H1 (cell line): ENCODE data around the gene MIA2. TPM values are rescaled to one million over a fixed set of nuclear protein-coding genes. Genes with fewer than 3 reads are reported as not detected.

Experiments
- CTCF ChIA-PET: fragments of 300-600 bp; sonication (Branson Sonifier 250); formaldehyde crosslinking; loops from one replicate; lab custom pipeline; 2021; ENCODE audit not compliant: partially characterized antibody; lab: Charles Lee
- POLR2A ChIA-PET: fragments of 300-600 bp; sonication (Branson Sonifier 250); formaldehyde crosslinking; loops from one replicate; lab custom pipeline; 2021; ENCODE audit warnings: inconsistent platforms; ENCODE audit not compliant: partially characterized antibody; lab: Charles Lee
- DNase-seq, 2 experiments: peaks; one replicate each; pipeline versions ENCODE4 v3.0.0 to v3.0.0-alpha.2; 2010 to 2022; ENCODE audit warnings: low spot score in 2 of 2, low read depth in 1 of 2, mixed read lengths in 1 of 2
- FAIRE-seq: peaks from 2 replicates; lab custom pipeline; 2011; peaks lifted over from hg19 to GRCh38; lab: Jason Lieb, UNC
- H2AFZ ChIP-seq: 2 replicates; pipeline ENCODE4 v1.8.1; 2012; ENCODE audit warnings: low read length, inconsistent platforms
- H2AK5ac ChIP-seq: 2 replicates; pipeline ENCODE4 v1.6.1; 2013; ENCODE audit warnings: low read depth, low read length
- H2BK120ac ChIP-seq: replicated peaks from 2 replicates; pipeline ENCODE3; 2013; ENCODE audit warnings: low read depth, low read length, inconsistent platforms
- H2BK12ac ChIP-seq: 2 replicates; pipeline ENCODE4 v1.6.1; 2013; ENCODE audit warnings: low read depth, low read length
- H2BK15ac ChIP-seq: 2 replicates; pipeline ENCODE4 v1.6.1; 2013; ENCODE audit warnings: low read length
- H2BK20ac ChIP-seq: 2 replicates; pipeline ENCODE4 v1.6.1; 2013; ENCODE audit warnings: low read length
- H2BK5ac ChIP-seq: 2 replicates; pipeline ENCODE4 v1.6.1; 2013; ENCODE audit warnings: low read depth, low read length
- H3K14ac ChIP-seq: 2 replicates; pipeline ENCODE4 v1.6.1; 2013; ENCODE audit warnings: inconsistent platforms; ENCODE audit not compliant: insufficient read length
- H3K18ac ChIP-seq: 2 replicates; pipeline ENCODE4 v1.6.1; 2013; ENCODE audit warnings: low read length; ENCODE audit errors: extremely low read depth
- H3K23ac ChIP-seq: 2 replicates; pipeline ENCODE4 v1.6.1; 2013; ENCODE audit warnings: inconsistent platforms; ENCODE audit not compliant: insufficient read length
- H3K23me2 ChIP-seq: 2 replicates; pipeline ENCODE4 v1.6.1; 2013; ENCODE audit warnings: low read depth, low read length
- H3K27ac ChIP-seq: 2 replicates; pipeline ENCODE4 v1.6.1; 2011; ENCODE audit warnings: low read depth, low read length, inconsistent platforms
- H3K27me3 ChIP-seq, 4 experiments: replicated peaks in 1 of 4; 1 replicate in 1 of 4; 2 replicates in 3 of 4; pipeline versions ENCODE4 v1.6.1 to v1.8.1; 2011 to 2013; ENCODE audit warnings: low read length in 3 of 4, mild to moderate bottlenecking in 3 of 4, inconsistent platforms in 2 of 4, mixed read lengths in 2 of 4, moderate library complexity in 1 of 4; ENCODE audit not compliant: control insufficient read depth in 3 of 4, insufficient read depth in 3 of 4; ENCODE audit errors: extremely low read depth in 1 of 4
- H3K36me3 ChIP-seq, 4 experiments: 2 replicates each; pipeline versions ENCODE4 v1.6.1 to v1.8.1; 2011 to 2013; ENCODE audit warnings: mild to moderate bottlenecking in 4 of 4, low read length in 3 of 4, moderate library complexity in 2 of 4, control low read depth in 1 of 4, inconsistent platforms in 1 of 4; ENCODE audit not compliant: insufficient read depth in 4 of 4, control insufficient read depth in 2 of 4
- H3K4ac ChIP-seq: replicated peaks from 2 replicates; pipeline ENCODE3; 2013; ENCODE audit warnings: low read length, low read depth, mixed read lengths, inconsistent platforms; ENCODE audit not compliant: insufficient read length
- H3K4me1 ChIP-seq, 4 experiments: replicated peaks in 1 of 4; 1 replicate in 1 of 4; 2 replicates in 3 of 4; pipeline versions ENCODE4 v1.6.1 to v1.8.1; 2011 to 2013; ENCODE audit warnings: low read length in 3 of 4, inconsistent platforms in 2 of 4, mixed read lengths in 1 of 4; ENCODE audit not compliant: insufficient read depth in 4 of 4, control insufficient read depth in 3 of 4
- H3K4me2 ChIP-seq, 2 experiments: 2 replicates each; pipeline versions ENCODE4 v1.6.1 to v1.8.1; 2011 to 2013; ENCODE audit warnings: low read depth in 2 of 2, low read length in 2 of 2, control low read depth in 1 of 2, inconsistent platforms in 1 of 2, mild to moderate bottlenecking in 1 of 2; ENCODE audit not compliant: insufficient read depth in 1 of 2
- H3K4me3 ChIP-seq, 4 experiments: fragments of 200-600, 300-600 bp in 1 of 4; sonication (generic), shearing (Covaris generic), sonication (Bioruptor Twin) in 1 of 4; 2 replicates each; pipeline versions ENCODE4 v1.5.1 to v1.8.1; 2011 to 2016; ENCODE audit warnings: low read length in 4 of 4, low read depth in 3 of 4, control low read depth in 2 of 4, inconsistent platforms in 2 of 4, mild to moderate bottlenecking in 2 of 4, mixed read lengths in 1 of 4, moderate library complexity in 1 of 4; ENCODE audit not compliant: insufficient read depth in 2 of 4; ENCODE audit errors: extremely low read depth in 1 of 4
- H3K56ac ChIP-seq: replicated peaks from 2 replicates; pipeline ENCODE3; 2013; ENCODE audit warnings: low read depth, mild to moderate bottlenecking, mixed read lengths, low read length, inconsistent platforms; ENCODE audit not compliant: insufficient read length
- H3K79me1 ChIP-seq: 2 replicates; pipeline ENCODE4 v1.6.1; 2013; ENCODE audit warnings: low read depth, low read length, control low read depth
- H3K79me2 ChIP-seq, 2 experiments: 2 replicates each; pipeline versions ENCODE4 v1.6.1 to v1.8.1; 2012 to 2013; ENCODE audit warnings: low read length in 2 of 2, mild to moderate bottlenecking in 2 of 2, inconsistent platforms in 1 of 2; ENCODE audit not compliant: insufficient read depth in 2 of 2, control insufficient read depth in 1 of 2
- H3K9ac ChIP-seq, 4 experiments: replicated peaks in 1 of 4; 1 replicate in 1 of 4; 2 replicates in 3 of 4; pipeline versions ENCODE4 v1.6.1 to v1.8.1; 2011 to 2013; ENCODE audit warnings: low read depth in 3 of 4, low read length in 3 of 4, control low read depth in 2 of 4, mild to moderate bottlenecking in 2 of 4, moderate library complexity in 2 of 4, inconsistent platforms in 1 of 4; ENCODE audit errors: extremely low read depth in 1 of 4
- H3K9me3 ChIP-seq, 2 experiments: 2 replicates each; pipeline versions ENCODE4 v1.6.1 to v1.8.1; 2012 to 2013; ENCODE audit warnings: mild to moderate bottlenecking in 2 of 2, moderate library complexity in 2 of 2, control low read depth in 1 of 2, inconsistent platforms in 1 of 2, low read depth in 1 of 2, low read length in 1 of 2, mixed read lengths in 1 of 2; ENCODE audit not compliant: insufficient read depth in 2 of 2
- H4K20me1 ChIP-seq, 2 experiments: replicated peaks in 1 of 2; 2 replicates each; pipeline versions ENCODE3 to v1.8.1; 2011 to 2013; ENCODE audit warnings: inconsistent platforms in 2 of 2, low read length in 2 of 2, mild to moderate bottlenecking in 1 of 2; ENCODE audit not compliant: insufficient read depth in 2 of 2, control insufficient read depth in 1 of 2
- H4K5ac ChIP-seq: 2 replicates; pipeline ENCODE4 v1.6.1; 2013; ENCODE audit warnings: low read length, low read depth, mixed read lengths, inconsistent platforms; ENCODE audit not compliant: insufficient read length
- H4K8ac ChIP-seq: 2 replicates; pipeline ENCODE4 v1.8.0; 2013; ENCODE audit warnings: mild to moderate bottlenecking, moderate library complexity, low read length, inconsistent platforms; ENCODE audit not compliant: insufficient read depth; ENCODE audit errors: extremely low read depth
- H4K91ac ChIP-seq: replicated peaks from 2 replicates; pipeline ENCODE3; 2013; ENCODE audit warnings: low read length, mixed read lengths, inconsistent platforms; ENCODE audit not compliant: insufficient read length
- ATF3 ChIP-seq: IDR thresholded peaks from 2 replicates; pipeline ENCODE4 v1.6.1; 2011; ENCODE audit warnings: low read depth, mild to moderate bottlenecking, low read length; ENCODE audit not compliant: insufficient read depth
- BCL11A ChIP-seq, 2 experiments: IDR thresholded peaks; one replicate each; pipeline ENCODE4 v1.6.1; 2011; ENCODE audit warnings: low read depth in 2 of 2, low read length in 2 of 2, mild to moderate bottlenecking in 2 of 2
- CREB1 ChIP-seq: IDR thresholded peaks from 2 replicates; pipeline ENCODE4 v1.6.1; 2012; ENCODE audit warnings: inconsistent platforms
- E2F6 ChIP-seq: IDR thresholded peaks from 2 replicates; pipeline ENCODE4 v1.6.1; 2012; ENCODE audit warnings: inconsistent platforms
- FOSL1 ChIP-seq: IDR thresholded peaks from 2 replicates; pipeline ENCODE4 v1.6.1; 2011; ENCODE audit warnings: mild to moderate bottlenecking, low read depth, low read length, moderate library complexity; ENCODE audit not compliant: insufficient read depth
- HDAC2 ChIP-seq, 2 experiments: fragments of 300-600 bp in 1 of 2; sonication (generic) in 1 of 2; IDR thresholded peaks; 2 replicates each; pipeline ENCODE4 v1.6.1; 2011 to 2012; ENCODE audit warnings: low read depth in 2 of 2, low read length in 2 of 2, mild to moderate bottlenecking in 2 of 2, moderate library complexity in 2 of 2, borderline replicate concordance in 1 of 2, inconsistent platforms in 1 of 2
- KDM5A ChIP-seq: fragments of 200-600 bp; IDR thresholded peaks from 2 replicates; pipeline ENCODE4 v1.7.1; 2012; ENCODE audit warnings: mild to moderate bottlenecking, low read length, inconsistent platforms, mixed read lengths
- SIN3A ChIP-seq, 2 experiments: IDR thresholded peaks in 1 of 2; conservative IDR thresholded peaks in 1 of 2; 2 replicates each; pipeline ENCODE4 v1.6.1; 2011 to 2012; ENCODE audit warnings: low read length in 2 of 2, improper control_type of control experiment in 1 of 2, low read depth in 1 of 2, mild to moderate bottlenecking in 1 of 2
- SRF ChIP-seq: IDR thresholded peaks from 2 replicates; pipeline ENCODE4 v1.6.1; 2011; ENCODE audit warnings: mild to moderate bottlenecking, low read depth, low read length, moderate library complexity
- TAF1 ChIP-seq: IDR thresholded peaks from 2 replicates; pipeline ENCODE4 v1.6.1; 2011; ENCODE audit warnings: mild to moderate bottlenecking, low read depth, low read length
- USF2 ChIP-seq: IDR thresholded peaks from 2 replicates; pipeline ENCODE4 v1.6.1; 2011; ENCODE audit warnings: low read length, improper control_type of control experiment
- WGBS, 2 experiments: shearing (Covaris generic) in 1 of 2; methylation state at CpG; one replicate each; pipeline versions ENCODE4 v1.1.6 to v1.1.7; 2013 to 2015; ENCODE audit warnings: low lambda C conversion rate in 2 of 2, mixed read lengths in 2 of 2, inconsistent platforms in 1 of 2, low coverage in 1 of 2, missing lambda C conversion rate in 1 of 2; ENCODE audit not compliant: insufficient replicate concordance in 2 of 2, insufficient coverage in 1 of 2, insufficient read length in 1 of 2; ENCODE audit errors: extremely low coverage in 1 of 2, missing lambda C conversion rate in 1 of 2; 5-methylcytosine and 5-hydroxymethylcytosine counted together
- polyA plus RNA-seq, 7 experiments: library from polyadenylated mRNA; depleted of rRNA in 3 of 7; stranded (reverse) in 5 of 7; unstranded in 2 of 7; fragments of >200 nt in 5 of 7; fragments of 200-250 nt in 2 of 7; gene quantifications; 1 replicate in 5 of 7; 2 replicates in 1 of 7; 4 replicates in 1 of 7; pipeline versions ENCODE4 v1.2.1 to v1.2.3, GENCODE V29; 2011 to 2013; ENCODE audit warnings: missing spikeins in 2 of 7, mixed read lengths in 2 of 7
- total RNA-seq: library from RNA; stranded (reverse); fragmentation: NEBNext Ultra II Directional; extraction: Animal tissue kit (Norgen Biotek cat#: 25700); gene quantifications from 2 replicates; pipeline ENCODE4 v1.2.1, GENCODE V29; 2021

Gene MIA2
- total and polyA plus RNA-seq, 2 of the 8 experiments (the other 6 are each of a cell fraction or from before 2014, with no cell fraction given), result 10.1 to 15.0 TPM

GRCh38 chr14:39350866-39351265 lies 117.2 kb downstream of the MIA2 start:
- Histone ChIP-seq H3K56ac (no peak overlapping the region), H3K27ac (no peak overlapping the region), H3K9me3 (no peaks in the 10 kb centered on the region), H2BK20ac (no peak overlapping the region), H3K36me3 (no peaks in the 10 kb centered on the region; a peak in 1 of 8 replicates), H3K79me1 (no peaks in the 10 kb centered on the region), H2AK5ac (no peak overlapping the region), H3K23ac (no peak overlapping the region), H3K27me3 (no peaks in the 10 kb centered on the region), H2BK5ac (no peak overlapping the region), H2BK15ac (no peak overlapping the region), H3K79me2 (no peaks in the 10 kb centered on the region), H4K20me1 (no peaks in the 10 kb centered on the region), H3K4ac (no peak overlapping the region), H2BK120ac (no peak overlapping the region), H3K4me2 (no peak overlapping the region), H3K23me2 (no peaks in the 10 kb centered on the region), H4K91ac (no peak overlapping the region), H3K18ac (no peak overlapping the region), H3K9ac (no peak overlapping the region), H4K5ac (no peak overlapping the region), H3K14ac (no peak overlapping the region), H3K4me3 (no peak overlapping the region), H2BK12ac (no peak overlapping the region), H2AFZ (no peak overlapping the region), H4K8ac (no peak overlapping the region), H3K4me1 (no peaks in the 10 kb centered on the region)
- CTCF ChIA-PET, result no interaction called here
- peak; percentile 7 for FAIRE-seq
- POLR2A ChIA-PET, result no interaction called here
- TF ChIP-seq BCL11A (IDR thresholded peaks at IDR 0.05; ENCODE audit: low read depth in 2 of 2, low read length in 2 of 2) (no peak), KDM5A (no peak), SIN3A (conservative IDR thresholded peaks at IDR 0.05 in 1 of 2, IDR thresholded peaks at IDR 0.05 in 1 of 2; ENCODE audit: low read depth in 1 of 2, low read length in 2 of 2) (no peak), USF2 (no peak), CREB1 (no peak), SRF (no peak), HDAC2 (IDR thresholded peaks at IDR 0.05; ENCODE audit: borderline replicate concordance in 1 of 2, low read depth in 2 of 2, low read length in 2 of 2) (no peak), E2F6 (no peak), ATF3 (no peak), FOSL1 (no peak), TAF1 (no peak)
- 76% methylated on average over 3 of the region's 3 CpGs; no CpG with 5 or more reads in 1 of the 2 experiments for WGBS, 2 experiments
- no peak for DNase-seq
